KMS-11 (cell line): ENCODE measurements around the gene MPPED1.

Experiments
- H2AFZ ChIP-seq: fragments of 200-600 bp; sonication (generic); 2 replicates; pipeline ENCODE4 v1.6.1; 2016; ENCODE audit warnings: antibody characterized with exemption, mixed run types, low read depth
- H3K27ac ChIP-seq: fragments of 200-600 bp; sonication (generic); 2 replicates; pipeline ENCODE4 v1.6.1; 2016; ENCODE audit warnings: mild to moderate bottlenecking, mixed run types
- H3K27me3 ChIP-seq: fragments of 200-600 bp; sonication (generic); 2 replicates; pipeline ENCODE4 v1.6.1; 2017; ENCODE audit warnings: mild to moderate bottlenecking, low read depth, mixed run types, moderate library complexity; ENCODE audit not compliant: insufficient read depth
- H3K36me3 ChIP-seq: fragments of 200-600 bp; sonication (generic); 2 replicates; pipeline ENCODE4 v1.6.1; 2017; ENCODE audit warnings: mild to moderate bottlenecking, mixed run types; ENCODE audit not compliant: insufficient read depth
- H3K4me1 ChIP-seq: fragments of 200-600 bp; sonication (generic); 2 replicates; pipeline ENCODE4 v1.6.1; 2016; ENCODE audit warnings: mild to moderate bottlenecking, low read depth, mixed run types; ENCODE audit not compliant: poor library complexity, severe bottlenecking
- H3K4me2 ChIP-seq: fragments of 200-600 bp; sonication (generic); 2 replicates; pipeline ENCODE4 v1.7.0; 2016; ENCODE audit warnings: mild to moderate bottlenecking, mixed run types
- H3K4me3 ChIP-seq: fragments of 200-600 bp; sonication (generic); IDR thresholded peaks from 2 replicates; pipeline ENCODE4 v1.6.1; 2017; ENCODE audit warnings: low read depth, low read length, mixed read lengths; ENCODE audit not compliant: insufficient read depth
- H3K79me2 ChIP-seq: fragments of 200-600 bp; sonication (generic); 2 replicates; pipeline ENCODE4 v1.6.1; 2016; ENCODE audit warnings: low read depth, mixed run types; ENCODE audit not compliant: insufficient read depth
- H3K9ac ChIP-seq: fragments of 200-600 bp; sonication (generic); 2 replicates; pipeline ENCODE4 v1.6.1; 2016; ENCODE audit warnings: mild to moderate bottlenecking, mixed run types
- H4K20me1 ChIP-seq: fragments of 200-600 bp; sonication (generic); 2 replicates; pipeline ENCODE4 v1.6.1; 2016; ENCODE audit warnings: mild to moderate bottlenecking, mixed run types; ENCODE audit not compliant: insufficient read depth
- CTCF ChIP-seq: fragments of 200-600 bp; sonication (generic); conservative IDR thresholded peaks from 2 replicates; pipeline ENCODE4 v1.6.1; 2017; ENCODE audit warnings: low read depth, mild to moderate bottlenecking, antibody characterized with exemption, low read length, moderate library complexity, mixed read lengths

MPPED1 gene

DNA sequence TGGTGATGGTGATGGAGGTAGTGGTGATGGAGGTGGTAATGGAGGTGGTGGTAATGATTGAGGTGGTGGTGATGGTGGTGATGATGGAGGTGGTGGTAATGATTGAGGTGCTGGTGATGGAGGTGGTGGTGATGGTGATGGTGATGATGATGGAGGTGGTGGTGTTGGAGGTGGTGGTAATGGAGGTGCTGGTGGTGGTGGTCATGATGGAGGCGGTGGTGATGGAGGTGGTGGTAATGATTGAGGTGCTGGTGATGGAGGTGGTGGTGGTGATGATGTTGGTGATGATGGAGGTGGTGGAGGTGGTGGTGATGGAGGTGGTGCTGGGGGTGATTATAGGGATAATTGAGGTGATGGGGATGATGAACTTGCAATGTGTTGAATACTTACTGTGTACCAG, 79.9 kb downstream of the MPPED1 start:
- H2AFZ ChIP-seq: no peak overlapping the region
- no peak overlapping the region for H3K4me2 ChIP-seq
- no peak for TF ChIP-seq CTCF
- no peaks in the 10 kb centered on the region for H3K79me2 ChIP-seq
- no peak overlapping the region for H3K9ac ChIP-seq
- no peaks in the 10 kb centered on the region for H3K36me3 ChIP-seq
- no peaks in the 10 kb centered on the region for H3K4me1 ChIP-seq
- no peaks in the 10 kb centered on the region for H4K20me1 ChIP-seq
- H3K27me3 ChIP-seq: peaks cover 13% of the 10 kb centered on the region; the same call in 1 of the 2 replicates
- H3K4me3 ChIP-seq: no peak overlapping the region
- H3K27ac ChIP-seq: no peak overlapping the region

- Histone ChIP-seq H3K4me2 (no peak overlapping the region), H3K9ac (no peak overlapping the region), H2AFZ (no peak overlapping the region), H3K27me3 (peaks cover 11% of the 10 kb centered on the region; the same call in 1 of the 2 replicates), H3K27ac (no peak overlapping the region), H3K79me2 (no peaks in the 10 kb centered on the region), H3K4me3 (no peak overlapping the region), H3K4me1 (no peaks in the 10 kb centered on the region), H4K20me1 (no peaks in the 10 kb centered on the region), H3K36me3 (no peaks in the 10 kb centered on the region)
- TF ChIP-seq CTCF: no peak
Measured at GRCh38 chr22:43493297-43493696, 81.5 kb downstream of the MPPED1 start.

DNA sequence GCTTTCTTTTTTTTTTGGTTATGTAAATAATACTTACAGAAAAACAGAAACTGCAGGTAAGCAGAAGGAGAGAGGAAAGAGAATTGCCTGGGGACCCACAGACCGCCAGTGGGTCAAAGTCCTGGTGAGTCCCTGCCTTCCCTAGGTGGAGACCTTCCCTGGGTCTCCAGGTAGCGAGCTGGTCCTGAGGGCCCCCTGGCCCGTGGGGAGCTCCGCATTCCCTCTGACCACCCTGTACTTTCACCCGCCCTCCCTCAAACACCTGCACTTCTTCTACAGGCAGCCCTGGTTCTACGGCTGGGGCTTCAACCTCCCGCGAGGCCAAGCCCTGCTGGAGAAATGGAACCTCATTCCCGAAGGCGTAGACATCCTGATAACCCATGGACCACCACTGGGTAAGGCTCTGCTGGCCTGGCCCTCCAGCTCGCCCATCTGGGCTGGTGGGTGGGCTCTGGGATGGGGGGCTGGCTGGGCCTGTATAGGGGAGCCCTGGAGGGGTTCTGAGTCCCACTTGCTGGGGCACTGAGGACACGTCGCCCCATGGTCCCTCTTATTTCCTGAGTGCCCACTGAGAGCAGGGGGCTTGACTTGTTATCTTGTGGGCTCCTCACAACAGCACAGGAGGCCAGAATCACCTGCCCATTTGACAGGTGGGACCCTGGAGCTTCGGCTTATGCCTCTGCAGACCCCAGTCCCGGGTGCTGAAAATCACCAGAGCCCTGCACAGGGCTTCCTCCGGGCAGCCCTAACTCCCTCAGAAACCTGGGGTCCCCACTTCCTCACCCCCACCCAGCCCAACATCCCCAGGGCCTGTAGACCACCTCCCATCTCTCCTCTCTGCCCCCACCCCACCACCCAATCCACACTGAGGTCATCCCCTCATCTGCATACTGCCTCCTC, 86.4 kb downstream of the MPPED1 start:
- Histone ChIP-seq H4K20me1 (no peaks in the 10 kb centered on the region), H3K9ac (no peak overlapping the region), H2AFZ (no peak overlapping the region), H3K4me2 (no peak overlapping the region), H3K36me3 (no peaks in the 10 kb centered on the region), H3K79me2 (no peaks in the 10 kb centered on the region), H3K4me1 (no peaks in the 10 kb centered on the region), H3K27me3 (no peaks in the 10 kb centered on the region; the same call in 1 of the 2 replicates), H3K27ac (no peak overlapping the region), H3K4me3 (no peak overlapping the region)
- no peak for TF ChIP-seq CTCF

DNA sequence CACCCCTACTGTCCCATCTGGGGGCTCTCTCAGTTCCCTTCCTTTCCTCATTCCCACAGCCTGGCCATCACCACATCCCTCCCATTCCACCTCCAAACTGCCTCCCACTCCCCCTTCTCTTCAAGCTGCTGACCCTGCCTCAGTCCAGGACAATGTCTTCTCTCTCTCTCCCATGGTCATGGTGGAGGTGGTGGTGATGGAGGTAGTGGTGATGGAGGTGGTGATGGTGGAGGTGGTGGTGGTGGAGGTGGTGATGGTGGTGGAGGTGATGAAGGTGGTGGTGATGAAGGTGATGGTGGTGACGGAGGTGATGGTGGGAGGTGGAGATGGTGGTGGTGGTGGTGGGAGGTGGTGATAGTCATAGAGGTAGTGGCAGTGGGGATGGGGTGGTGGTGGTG, 87.0 kb downstream of the MPPED1 start:
- no peak for TF ChIP-seq CTCF
- Histone ChIP-seq H3K79me2 (no peaks in the 10 kb centered on the region), H4K20me1 (no peaks in the 10 kb centered on the region), H3K9ac (no peak overlapping the region), H3K4me2 (no peak overlapping the region), H3K4me1 (no peaks in the 10 kb centered on the region), H3K27me3 (no peaks in the 10 kb centered on the region; the same call in 1 of the 2 replicates), H3K4me3 (no peak overlapping the region), H3K36me3 (no peaks in the 10 kb centered on the region), H3K27ac (no peak overlapping the region), H2AFZ (no peak overlapping the region)
